Activated T-cell treated with anti-CD3 and anti-CD28 coated beads, Interleukin-2, amount 50 U/mL, for 48 hours (primary cell): ENCODE results near the gene GSG1.

Experiments
- DNase-seq, 2 experiments: peaks; one replicate each; pipeline ENCODE4 v3.0.0-alpha.2; 2020

GSG1 gene

GRCh38 chr12:13103391-13104033, at the start of gene GSG1:
GSG1 (minus strand) TSS chr12:13103667; CDS start chr12:13103512, 155 bp downstream.
- DNase-seq, result peak; percentile 59 to 66

GRCh38 chr12:13153180-13153579, 49.7 kb upstream of the GSG1 start:
- no peak for DNase-seq

GRCh38 chr12:13152756-13153155, 49.3 kb upstream of the GSG1 start:
- DNase-seq, result no peak

- no peak for DNase-seq
These were observed 48.8 kb upstream of the GSG1 start for GRCh38 chr12:13152281-13152680.

- DNase-seq, result no peak
These were observed 45.9 kb upstream of the GSG1 start for GRCh38 chr12:13149411-13149810.

- no peak for DNase-seq
These were observed 45.0 kb upstream of the GSG1 start for GRCh38 chr12:13148485-13148847.

GRCh38 chr12:13147688-13148484, 44.4 kb upstream of the GSG1 start:
- no peak for DNase-seq

- no peak for DNase-seq
These were observed 43.0 kb upstream of the GSG1 start for GRCh38 chr12:13146336-13146938.

GRCh38 chr12:13144266-13144828, 40.9 kb upstream of the GSG1 start:
- no peak for DNase-seq

- no peak for DNase-seq
These were observed 39.3 kb upstream of the GSG1 start for GRCh38 chr12:13142747-13143146.

GRCh38 chr12:13141686-13142085, 38.2 kb upstream of the GSG1 start:
- no peak for DNase-seq

GRCh38 chr12:13135371-13136178, 32.1 kb upstream of the GSG1 start:
- no peak for DNase-seq

GRCh38 chr12:13133886-13134285, 30.4 kb upstream of the GSG1 start:
- DNase-seq, result no peak

GRCh38 chr12:13130981-13131380, 27.5 kb upstream of the GSG1 start:
- no peak for DNase-seq

- DNase-seq, result no peak
These were observed 25.0 kb upstream of the GSG1 start for GRCh38 chr12:13128291-13128965.

- no peak for DNase-seq
These were observed 24.0 kb upstream of the GSG1 start for GRCh38 chr12:13127444-13127843.

GRCh38 chr12:13126494-13126893, 23.0 kb upstream of the GSG1 start:
- no peak for DNase-seq

- DNase-seq, result no peak
These were observed 22.5 kb upstream of the GSG1 start for GRCh38 chr12:13125996-13126395.

- no peak for DNase-seq
These were observed 21.4 kb upstream of the GSG1 start for GRCh38 chr12:13124656-13125505.

GRCh38 chr12:13121568-13121967, 18.1 kb upstream of the GSG1 start:
- DNase-seq, result no peak

- no peak for DNase-seq
These were observed 16.9 kb upstream of the GSG1 start for GRCh38 chr12:13120413-13120812.
